CD8-positive, alpha-beta memory T cell (primary cell): ENCODE data around the gene CD300E. TPM values are rescaled to one million over a fixed set of nuclear protein-coding genes. Genes with fewer than 3 reads are reported as not detected.

ENCODE experiments used
- CTCF ChIA-PET: fragments of 350-600 bp; sonication (Branson Sonifier 250); formaldehyde crosslinking; loops from one replicate; lab custom pipeline; 2021; ENCODE audit warnings: antibody characterized with exemption; lab: Charles Lee
- POLR2A ChIA-PET: fragments of 350-600 bp; sonication (Branson Sonifier 250); formaldehyde crosslinking; loops from one replicate; lab custom pipeline; 2021; ENCODE audit warnings: antibody characterized with exemption; lab: Charles Lee
- DNase-seq, 5 donors: peaks; one replicate each; pipeline versions ENCODE4 v3.0.0 to v3.0.0-alpha.2; 2020 to 2022; ENCODE audit warnings: mixed read lengths in 1 of 5
- H3K27ac ChIP-seq: one replicate; pipeline ENCODE4 v1.7.0; 2013; ENCODE audit warnings: low read depth, mild to moderate bottlenecking, low read length, moderate library complexity
- H3K27me3 ChIP-seq: 2 replicates; pipeline ENCODE4 v1.7.0; 2013; ENCODE audit warnings: low read length, mild to moderate bottlenecking; ENCODE audit not compliant: insufficient read depth, poor library complexity, severe bottlenecking
- H3K36me3 ChIP-seq: 2 replicates; pipeline ENCODE4 v1.7.0; 2013; ENCODE audit warnings: mild to moderate bottlenecking, low read length, moderate library complexity; ENCODE audit not compliant: insufficient read depth
- H3K4me1 ChIP-seq: 2 replicates; pipeline ENCODE4 v1.7.0; 2013; ENCODE audit warnings: mild to moderate bottlenecking, low read length, moderate library complexity; ENCODE audit not compliant: insufficient read depth
- H3K4me3 ChIP-seq: 2 replicates; pipeline ENCODE4 v1.7.0; 2013; ENCODE audit warnings: mild to moderate bottlenecking, low read length
- H3K9me3 ChIP-seq: 2 replicates; pipeline ENCODE4 v1.7.0; 2013; ENCODE audit warnings: mild to moderate bottlenecking, low read length
- H3K27ac Mint-ChIP-seq, 8 donors: one replicate each; pipeline ENCODE4 v1.8.0; 2020 to 2021; ENCODE audit warnings: mixed read lengths in 8 of 8, mild to moderate bottlenecking in 6 of 8, inconsistent platforms in 3 of 8, moderate library complexity in 3 of 8
- H3K27me3 Mint-ChIP-seq, 2 donors: one replicate each; pipeline ENCODE4 v1.8.0; 2020 to 2021; ENCODE audit warnings: mixed read lengths in 2 of 2, mild to moderate bottlenecking in 1 of 2, moderate library complexity in 1 of 2
- H3K36me3 Mint-ChIP-seq, 3 donors: one replicate each; pipeline ENCODE4 v1.8.0; 2020 to 2021; ENCODE audit warnings: mixed read lengths in 3 of 3, inconsistent platforms in 1 of 3, mild to moderate bottlenecking in 1 of 3
- H3K4me1 Mint-ChIP-seq, 3 donors: one replicate each; pipeline ENCODE4 v1.8.0; 2020 to 2021; ENCODE audit warnings: mixed read lengths in 3 of 3, inconsistent platforms in 1 of 3, mild to moderate bottlenecking in 1 of 3
- H3K4me3 Mint-ChIP-seq, 7 donors: one replicate each; pipeline ENCODE4 v1.8.0; 2020 to 2021; ENCODE audit warnings: mixed read lengths in 7 of 7, mild to moderate bottlenecking in 6 of 7, moderate library complexity in 4 of 7, inconsistent platforms in 2 of 7
- H3K9me3 Mint-ChIP-seq, 5 donors: one replicate each; pipeline ENCODE4 v1.8.0; 2020 to 2022; ENCODE audit warnings: mixed read lengths in 5 of 5, mild to moderate bottlenecking in 3 of 5, moderate library complexity in 2 of 5, inconsistent platforms in 1 of 5
- polyA plus RNA-seq: library from polyadenylated mRNA; unstranded; fragments of 300-500 nt; fragmentation: Illumina TruSeq; gene quantifications from one replicate; pipeline ENCODE4 v1.2.3, GENCODE V29; 2021
- total RNA-seq, 2 experiments: library from RNA; stranded (reverse); gene quantifications; one replicate each; pipeline ENCODE4 v1.2.3, GENCODE V29; 2021

CD300E gene
- total and polyA plus RNA-seq, 3 experiments from 2014 or later: not detected

DNA sequence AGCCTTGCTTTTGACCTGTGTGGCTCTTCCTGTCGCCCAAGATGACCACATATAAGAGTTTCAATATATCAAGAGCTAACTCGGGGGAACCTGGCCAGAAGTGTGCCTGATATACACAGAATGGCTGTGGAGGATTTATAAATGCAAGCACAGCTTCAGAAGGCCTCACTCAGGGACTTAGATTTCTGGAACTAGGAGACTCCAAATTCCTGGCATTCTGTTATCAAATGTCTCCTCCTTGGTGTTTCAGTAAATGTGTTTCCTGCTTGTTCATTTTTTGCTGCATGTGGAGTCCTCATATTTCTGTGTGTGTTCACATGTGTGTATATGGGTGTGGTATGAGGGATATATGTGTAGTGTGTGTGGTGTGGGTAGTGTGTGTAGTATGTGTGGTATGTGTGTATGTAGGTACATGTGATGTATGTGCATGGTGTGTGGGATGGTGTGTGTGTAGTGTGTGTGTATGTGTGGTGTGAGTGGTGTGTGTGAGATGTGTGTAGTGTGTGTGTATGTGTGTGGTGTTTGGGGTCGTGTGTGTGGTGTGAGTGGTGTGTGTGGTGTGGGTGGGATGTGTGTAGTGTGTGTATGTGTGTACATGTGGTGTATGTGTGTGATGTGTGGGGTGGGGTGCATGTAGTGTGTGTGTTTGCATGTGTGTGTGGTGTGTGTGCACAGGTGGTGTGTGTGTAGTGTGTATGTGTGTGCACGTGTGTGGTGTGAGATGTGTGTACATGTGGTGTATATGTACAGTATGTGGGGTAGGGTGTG lies 55.2 kb downstream of the CD300E start:
- Histone ChIP-seq H3K27ac (no peak overlapping the region), H3K36me3 (no peaks in the 10 kb centered on the region), H3K9me3 (no peaks in the 10 kb centered on the region), H3K27me3 (peaks cover 13% of the 10 kb centered on the region), H3K4me3 (no peak overlapping the region), H3K4me1 (no peaks in the 10 kb centered on the region)
- Mint-ChIP-seq H3K27me3 (peaks cover 22 to 52% of the 10 kb centered on the region in 2 donors), H3K9me3 (no peaks in the 10 kb centered on the region), H3K4me3 (no peak overlapping the region), H3K27ac (no peak overlapping the region), H3K36me3 (peaks cover 0 to 3% (median 0%) of the 10 kb centered on the region in 3 donors), H3K4me1 (no peaks in the 10 kb centered on the region)
- CTCF ChIA-PET: no interaction called here
- POLR2A ChIA-PET: no interaction called here
- DNase-seq: no peak

- H3K9me3 ChIP-seq: no peaks in the 10 kb centered on the region
- ChIA-PET POLR2A (no interaction called here), CTCF (interaction anchor here (1.7 kb wide), 1 partner anchor 9 kb away, joined by 3 read pairs; no protein-coding TSS in a partner anchor)
- H3K36me3 ChIP-seq: no peaks in the 10 kb centered on the region
- no peak within 1 kb of the TSS for H3K4me3 ChIP-seq
- H3K27ac ChIP-seq: no peak within 1 kb of the TSS
- Mint-ChIP-seq H3K9me3 (no peaks in the 10 kb centered on the region), H3K36me3 (peaks cover 0 to 3% (median 0%) of the 10 kb centered on the region in 3 donors), H3K27me3 (peaks cover 25 to 52% of the 10 kb centered on the region in 2 donors), H3K4me3 (no peak within 1 kb of the TSS), H3K4me1 (no peaks in the 10 kb centered on the region), H3K27ac (no peak within 1 kb of the TSS)
- no peak for DNase-seq
- H3K27me3 ChIP-seq: peaks cover 14% of the 10 kb centered on the region
- H3K4me1 ChIP-seq: no peaks in the 10 kb centered on the region
These were observed 56.1 kb downstream of the CD300E start, which contains the start of gene CD300H for GRCh38 chr17:74567397-74567796. Gene CD300H, minus strand, starts transcription at chr17:74567509.

- H3K36me3 Mint-ChIP-seq: peaks cover 0 to 3% (median 0%) of the 10 kb centered on the region in 3 donors
- no peak overlapping the region for H3K4me3 Mint-ChIP-seq
- peak in 1 of 5 donors; percentile 8 for DNase-seq
- H3K9me3 Mint-ChIP-seq: no peaks in the 10 kb centered on the region
- CTCF ChIA-PET: interaction anchor here (0.7 to 2.1 kb wide), 4 partner anchors 8 to 23 kb away, joined by 3 to 5 read pairs (median 3); no protein-coding TSS in a partner anchor
- H3K9me3 ChIP-seq: no peaks in the 10 kb centered on the region
- no peaks in the 10 kb centered on the region for H3K4me1 ChIP-seq
- H3K4me1 Mint-ChIP-seq: no peaks in the 10 kb centered on the region
- no peak overlapping the region for H3K4me3 ChIP-seq
- no peak overlapping the region for H3K27ac Mint-ChIP-seq
- no peak overlapping the region for H3K27ac ChIP-seq
- POLR2A ChIA-PET: no interaction called here
- H3K36me3 ChIP-seq: no peaks in the 10 kb centered on the region
- H3K27me3 ChIP-seq: peaks cover 14% of the 10 kb centered on the region
- peaks cover 28 to 56% of the 10 kb centered on the region in 2 donors for H3K27me3 Mint-ChIP-seq
These were observed 57.3 kb downstream of the CD300E start for GRCh38 chr17:74566132-74566753.

DNA sequence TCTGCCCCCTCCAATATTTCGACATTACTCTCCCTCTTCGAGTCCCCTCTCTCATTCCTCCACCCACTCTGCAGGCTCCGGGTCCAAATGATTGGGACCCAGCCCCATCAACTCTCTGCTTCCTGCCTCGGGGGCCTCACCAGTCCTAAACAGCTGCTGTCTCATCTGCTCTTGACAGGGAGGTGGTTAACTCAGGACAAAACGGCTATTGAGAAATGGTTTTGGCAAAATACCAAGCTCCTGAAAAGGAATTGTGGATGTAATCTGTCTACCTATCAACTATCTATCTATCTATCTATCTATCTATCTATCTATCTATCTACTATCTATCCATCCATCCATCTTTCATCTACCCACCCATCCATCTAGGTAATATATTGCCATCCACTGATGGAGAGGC lies 58.4 kb downstream of the CD300E start:
- no peak overlapping the region for H3K4me3 Mint-ChIP-seq
- H3K4me1 Mint-ChIP-seq: no peaks in the 10 kb centered on the region
- CTCF ChIA-PET: interaction anchor here (2.1 kb wide), 1 partner anchor 24 kb away, joined by 5 read pairs; no protein-coding TSS in a partner anchor
- H3K27ac Mint-ChIP-seq: no peak overlapping the region
- POLR2A ChIA-PET: no interaction called here
- H3K36me3 ChIP-seq: no peaks in the 10 kb centered on the region
- DNase-seq: no peak
- H3K27me3 Mint-ChIP-seq: peaks cover 24 to 52% of the 10 kb centered on the region in 2 donors
- H3K4me1 ChIP-seq: no peaks in the 10 kb centered on the region
- H3K27ac ChIP-seq: no peak overlapping the region
- peaks cover 14% of the 10 kb centered on the region for H3K27me3 ChIP-seq
- H3K9me3 ChIP-seq: no peaks in the 10 kb centered on the region
- no peak overlapping the region for H3K4me3 ChIP-seq
- H3K9me3 Mint-ChIP-seq: no peaks in the 10 kb centered on the region
- H3K36me3 Mint-ChIP-seq: peaks cover 0 to 3% (median 0%) of the 10 kb centered on the region in 3 donors

- Histone ChIP-seq H3K27me3 (peaks cover 14% of the 10 kb centered on the region), H3K4me1 (peaks cover 5% of the 10 kb centered on the region), H3K4me3 (no peak overlapping the region), H3K27ac (no peak overlapping the region), H3K36me3 (no peaks in the 10 kb centered on the region), H3K9me3 (no peaks in the 10 kb centered on the region)
- no peak for DNase-seq
- peaks cover 22 to 40% of the 10 kb centered on the region in 2 donors for H3K27me3 Mint-ChIP-seq
- peaks cover 5 to 8% (median 6%) of the 10 kb centered on the region in 3 donors for H3K4me1 Mint-ChIP-seq
- H3K9me3 Mint-ChIP-seq: no peaks in the 10 kb centered on the region
- H3K4me3 Mint-ChIP-seq: no peak overlapping the region
- ChIA-PET CTCF (no interaction called here), POLR2A (no interaction called here)
- H3K36me3 Mint-ChIP-seq: peaks cover 0 to 3% (median 0%) of the 10 kb centered on the region in 3 donors
- H3K27ac Mint-ChIP-seq: no peak overlapping the region
These were observed 60.2 kb downstream of the CD300E start for GRCh38 chr17:74563358-74563757.

DNA sequence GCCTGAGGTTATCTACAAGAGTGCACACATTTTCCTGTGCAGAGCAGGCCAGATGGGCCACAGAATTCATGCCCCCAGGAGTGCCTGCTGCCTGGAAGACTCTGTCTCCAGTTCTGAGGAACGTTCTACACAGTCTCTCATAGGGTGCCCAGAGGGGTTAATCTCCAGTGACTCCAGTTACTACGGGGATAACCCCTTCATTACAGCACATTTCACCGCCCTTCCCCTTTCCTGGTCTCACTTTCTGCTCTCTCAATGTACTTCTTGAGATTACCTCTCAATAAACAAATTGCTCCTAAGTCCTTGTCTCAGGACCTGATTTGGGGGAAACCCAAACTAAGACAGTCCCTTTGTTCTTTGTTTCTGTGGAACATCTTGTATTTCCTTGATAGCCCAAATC lies 62.0 kb downstream of the CD300E start:
- POLR2A ChIA-PET: no interaction called here
- no peaks in the 10 kb centered on the region for H3K9me3 Mint-ChIP-seq
- CTCF ChIA-PET: interaction anchor here (1.0 kb wide), 1 partner anchor 13 kb away, joined by 3 read pairs; no protein-coding TSS in a partner anchor
- peaks cover 5 to 8% (median 6%) of the 10 kb centered on the region in 3 donors for H3K4me1 Mint-ChIP-seq
- Histone ChIP-seq H3K36me3 (no peaks in the 10 kb centered on the region), H3K27ac (no peak overlapping the region), H3K4me3 (no peak overlapping the region), H3K4me1 (peaks cover 5% of the 10 kb centered on the region), H3K27me3 (peaks cover 14% of the 10 kb centered on the region), H3K9me3 (no peaks in the 10 kb centered on the region)
- no peak overlapping the region for H3K4me3 Mint-ChIP-seq
- DNase-seq: no peak
- peaks cover 0 to 3% (median 0%) of the 10 kb centered on the region in 3 donors for H3K36me3 Mint-ChIP-seq
- H3K27ac Mint-ChIP-seq: no peak overlapping the region
- peaks cover 17 to 29% of the 10 kb centered on the region in 2 donors for H3K27me3 Mint-ChIP-seq
